Keratinocyte (primary cell): ENCODE measurements around the gene CDH13. TPM values are rescaled to one million over a fixed set of nuclear protein-coding genes. Genes with fewer than 3 reads are reported as not detected.

Experiments
- DNase-seq: peaks from one replicate; pipeline ENCODE4 v3.0.0-alpha.2; 2011; ENCODE audit warnings: low read depth, missing footprints, low spot score
- FAIRE-seq: peaks from 2 replicates; lab custom pipeline; 2011; peaks lifted over from hg19 to GRCh38; lab: Jason Lieb, UNC
- H2AFZ ChIP-seq: 2 replicates; pipeline ENCODE4 v1.6.0; 2012; ENCODE audit warnings: low read length, control low read depth, inconsistent platforms; ENCODE audit not compliant: control insufficient read depth
- H3K27ac ChIP-seq: 2 replicates; pipeline ENCODE4 v1.5.1; 2011; ENCODE audit warnings: low read length; ENCODE audit not compliant: control insufficient read depth, insufficient read depth
- H3K27me3 ChIP-seq: 3 replicates; pipeline ENCODE4 v1.6.0; 2011; ENCODE audit warnings: low read length; ENCODE audit not compliant: control insufficient read depth, insufficient read depth; ENCODE audit errors: extremely low read depth
- H3K36me3 ChIP-seq, 2 experiments: 2 replicates in 1 of 2; 3 replicates in 1 of 2; pipeline ENCODE4 v1.5.1; 2011; ENCODE audit warnings: low read length in 2 of 2, mild to moderate bottlenecking in 1 of 2; ENCODE audit not compliant: control insufficient read depth in 2 of 2, insufficient read depth in 2 of 2; ENCODE audit errors: extremely low read depth in 1 of 2
- H3K4me1 ChIP-seq: 3 replicates; pipeline ENCODE4 v1.5.1; 2011; ENCODE audit warnings: low read length; ENCODE audit not compliant: control insufficient read depth, insufficient read depth; ENCODE audit errors: extremely low read depth
- H3K4me2 ChIP-seq: 3 replicates; pipeline ENCODE4 v1.6.0; 2011; ENCODE audit warnings: low read depth, low read length; ENCODE audit not compliant: control insufficient read depth, insufficient read depth; ENCODE audit errors: extremely low read depth
- H3K4me3 ChIP-seq, 3 experiments: fragments of 200-600 bp in 1 of 3; sonication (generic) in 1 of 3; 2 replicates in 2 of 3; 3 replicates in 1 of 3; pipeline ENCODE4 v1.5.1; 2011 to 2016; ENCODE audit warnings: low read length in 3 of 3, mild to moderate bottlenecking in 3 of 3, control low read depth in 2 of 3, inconsistent platforms in 1 of 3, low read depth in 1 of 3, mixed read lengths in 1 of 3, mixed run types in 1 of 3, moderate library complexity in 1 of 3; ENCODE audit not compliant: control insufficient read depth in 2 of 3, insufficient read depth in 2 of 3; ENCODE audit errors: extremely low read depth in 1 of 3
- H3K79me2 ChIP-seq: 2 replicates; pipeline ENCODE4 v1.6.0; 2012; ENCODE audit warnings: low read length; ENCODE audit not compliant: control insufficient read depth, insufficient read depth
- H3K9ac ChIP-seq: 3 replicates; pipeline ENCODE4 v1.6.0; 2011; ENCODE audit warnings: low read length; ENCODE audit not compliant: control insufficient read depth, insufficient read depth; ENCODE audit errors: extremely low read depth
- H3K9me1 ChIP-seq: 3 replicates; pipeline ENCODE4 v1.6.0; 2011; ENCODE audit warnings: low read length; ENCODE audit not compliant: control insufficient read depth, insufficient read depth; ENCODE audit errors: extremely low read depth
- H3K9me3 ChIP-seq: 2 replicates; pipeline ENCODE4 v1.5.1; 2012; ENCODE audit warnings: low read depth, low read length; ENCODE audit not compliant: control insufficient read depth
- H4K20me1 ChIP-seq: 3 replicates; pipeline ENCODE4 v1.6.0; 2011; ENCODE audit warnings: low read length; ENCODE audit not compliant: control insufficient read depth, insufficient read depth; ENCODE audit errors: extremely low read depth
- CTCF ChIP-seq, 3 experiments: IDR thresholded peaks in 1 of 3; conservative IDR thresholded peaks in 1 of 3; optimal IDR thresholded peaks in 1 of 3; 2 replicates in 2 of 3; 3 replicates in 1 of 3; pipeline versions ENCODE3 to v1.5.1; 2011; ENCODE audit warnings: low read length in 3 of 3, mild to moderate bottlenecking in 3 of 3, moderate library complexity in 2 of 3, control low read depth in 1 of 3, inconsistent platforms in 1 of 3; ENCODE audit not compliant: insufficient read depth in 2 of 3; ENCODE audit errors: extremely low read depth in 1 of 3
- EZH2 ChIP-seq: IDR thresholded peaks from one replicate; pipeline ENCODE4 v1.6.1; 2012; ENCODE audit warnings: inconsistent platforms, mild to moderate bottlenecking, low read length, moderate library complexity
- dilution Hi-C: fragments of 300-500 bp; cut with MboI; formaldehyde crosslinking; loops from one replicate; pipeline ENCODE4 v1.7.0; 2020; ENCODE audit warnings: low sequenced_read_pairs; ENCODE audit not compliant: extremely low pct_ligation_motif_present
- polyA plus RNA-seq, 5 experiments: library from polyadenylated mRNA; depleted of rRNA in 3 of 5; stranded (reverse) in 3 of 5; stranded (forward) in 1 of 5; unstranded in 1 of 5; fragments of >200 nt; gene quantifications; 1 replicate in 1 of 5; 2 replicates in 3 of 5; 3 replicates in 1 of 5; pipeline versions ENCODE4 v1.2.1 to v1.2.3, GENCODE V29; 2011 to 2012; ENCODE audit warnings: missing spikeins in 2 of 5, low read depth in 1 of 5, low replicate concordance in 1 of 5

The CDH13 gene
- polyA plus RNA-seq, 1 donor (not counting 4 experiments of a cell fraction or from before 2014, with no cell fraction given), result 111 TPM

- no peak overlapping the region for H3K4me3 ChIP-seq
- no peaks in the 10 kb centered on the region for H3K4me1 ChIP-seq
- H3K9me3 ChIP-seq, result no peaks in the 10 kb centered on the region
- H3K27ac ChIP-seq, result no peak overlapping the region
- H3K27me3 ChIP-seq, result no peaks in the 10 kb centered on the region
- no peak overlapping the region for H3K9ac ChIP-seq
- peaks cover 8% of the 10 kb centered on the region for H4K20me1 ChIP-seq
- DNase-seq (no peak), FAIRE-seq (peak; percentile 17)
- H3K4me2 ChIP-seq, result no peak overlapping the region
- dilution Hi-C loops, result no loop called here
- TF ChIP-seq EZH2 (no peak), CTCF (optimal IDR thresholded peaks at IDR 0.05 in 1 of 3, IDR thresholded peaks at IDR 0.05 in 1 of 3, conservative IDR thresholded peaks at IDR 0.05 in 1 of 3; ENCODE audit: extremely low read depth in 1 of 3, insufficient read depth in 2 of 3, low read length in 3 of 3) (no peak)
- H2AFZ ChIP-seq, result no peak overlapping the region
- peaks cover 0 to 2% of the 10 kb centered on the region in 2 experiments for H3K36me3 ChIP-seq
- H3K79me2 ChIP-seq, result peaks cover 12% of the 10 kb centered on the region
- H3K9me1 ChIP-seq, result peaks cover 1% of the 10 kb centered on the region
These were observed 156.0 kb downstream of the CDH13 start for GRCh38 chr16:82782715-82783251.

- Histone ChIP-seq H3K27me3 (no peaks in the 10 kb centered on the region), H3K79me2 (peaks cover 9% of the 10 kb centered on the region), H3K9ac (no peak overlapping the region), H3K27ac (no peak overlapping the region), H3K4me2 (no peak overlapping the region), H2AFZ (no peak overlapping the region), H3K4me1 (no peaks in the 10 kb centered on the region), H4K20me1 (peaks cover 8% of the 10 kb centered on the region), H3K36me3 (peaks cover 0 to 5% of the 10 kb centered on the region in 2 experiments), H3K4me3 (no peak overlapping the region), H3K9me3 (no peaks in the 10 kb centered on the region), H3K9me1 (no peaks in the 10 kb centered on the region)
- no peak for FAIRE-seq
- TF ChIP-seq EZH2 (no peak), CTCF (optimal IDR thresholded peaks at IDR 0.05 in 1 of 3, IDR thresholded peaks at IDR 0.05 in 1 of 3, conservative IDR thresholded peaks at IDR 0.05 in 1 of 3; ENCODE audit: extremely low read depth in 1 of 3, insufficient read depth in 2 of 3, low read length in 3 of 3) (no peak)
- dilution Hi-C loops, result no loop called here
- no peak for DNase-seq
These were observed 157.3 kb downstream of the CDH13 start for GRCh38 chr16:82783933-82784572.
